ENCODE data around the gene FAR2. TPM values are rescaled to one million over a fixed set of nuclear protein-coding genes. Genes with fewer than 3 reads are reported as not detected.
"Not testable (repeated sequence)": the region's sequence is repeated elsewhere in the genome, so short reads cannot be mapped to it uniquely, and the experiment has no call there.

The FAR2 gene
- total and polyA plus RNA-seq, 4 donors = 0.81 to 7.6 (median 3.1) TPM

DNA sequence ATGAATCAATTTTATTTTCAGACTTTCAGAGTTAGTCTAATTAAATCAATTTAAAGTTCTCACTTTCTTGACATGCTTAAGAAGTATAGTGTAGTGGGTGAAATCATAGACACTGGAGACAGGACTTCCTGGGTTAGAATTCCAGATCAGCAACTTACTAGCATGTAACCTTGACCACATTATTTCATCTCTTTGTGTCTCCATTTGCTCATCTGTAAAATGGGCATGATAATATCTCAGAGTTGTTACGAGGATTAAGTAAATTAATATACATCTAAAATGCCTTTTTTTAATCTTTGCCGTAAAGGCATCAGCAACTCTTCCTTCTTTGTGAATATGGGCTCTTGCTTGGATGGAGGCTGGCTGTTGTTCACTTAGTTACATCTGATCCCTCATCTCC lies 233.2 kb downstream of the FAR2 start:
- Histone ChIP-seq H3K9me3 (ENCODE audit: control insufficient read depth in 4 of 4, low read length in 3 of 4) (no peaks in the 10 kb centered on the region), H3K27me3 (ENCODE audit: control insufficient read depth in 4 of 4, insufficient read depth in 4 of 4, low read length in 3 of 4) (no peaks in the 10 kb centered on the region), H3K4me3 (ENCODE audit: low read depth in 1 of 3, low read length in 3 of 3) (no peak overlapping the region), H3K4me1 (ENCODE audit: control insufficient read depth in 4 of 4, insufficient read depth in 4 of 4, low read length in 3 of 4) (peaks cover 0 to 12% (median 11%) of the 10 kb centered on the region in 4 donors), H3K36me3 (ENCODE audit: control insufficient read depth in 4 of 4, insufficient read depth in 3 of 4, low read depth in 1 of 4, low read length in 3 of 4) (peaks cover 0 to 3% (median 0%) of the 10 kb centered on the region in 4 donors), H3K27ac (ENCODE audit: low read depth in 1 of 2, low read length in 2 of 2) (no peak overlapping the region), H3K9ac (ENCODE audit: low read depth in 1 of 2, low read length in 2 of 2) (no peak overlapping the region)
- 96% methylated on average over 2 of the region's 2 CpGs for WGBS
- no peak for DNase-seq (ENCODE audit: low spot score)
- TF ChIP-seq, protein P1, sequence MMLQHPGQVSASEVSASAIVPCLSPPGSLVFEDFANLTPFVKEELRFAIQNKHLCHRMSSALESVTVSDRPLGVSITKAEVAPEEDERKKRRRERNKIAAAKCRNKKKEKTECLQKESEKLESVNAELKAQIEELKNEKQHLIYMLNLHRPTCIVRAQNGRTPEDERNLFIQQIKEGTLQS (IDR thresholded peaks at IDR 0.05) = no peak
- TF ChIP-seq JUND (IDR thresholded peaks at IDR 0.05) = no peak

DNA sequence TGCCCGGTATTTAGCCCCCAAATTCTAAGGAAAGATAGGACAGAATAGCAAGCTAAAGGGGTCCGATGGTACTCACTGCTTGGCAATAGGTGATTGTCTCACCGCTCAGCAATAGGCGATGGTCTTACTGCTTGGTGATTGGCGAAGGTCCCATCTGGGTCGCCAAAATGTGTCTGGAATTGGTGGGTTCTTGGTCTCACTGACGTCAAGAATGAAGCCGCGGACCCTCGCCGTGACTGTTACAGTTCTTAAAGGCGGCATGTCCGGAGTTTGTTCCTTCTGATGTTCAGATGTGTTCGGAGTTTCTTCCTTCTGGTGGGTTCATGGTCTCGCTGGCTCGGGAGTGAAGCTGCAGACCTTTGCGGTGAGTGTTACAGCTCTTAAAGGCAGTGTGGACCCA lies 236.1 kb downstream of the FAR2 start:
- not testable (repeated sequence) for H3K9me3 ChIP-seq (ENCODE audit: control insufficient read depth in 4 of 4, low read length in 3 of 4); H3K4me1 ChIP-seq (ENCODE audit: control insufficient read depth in 4 of 4, insufficient read depth in 4 of 4, low read length in 3 of 4); H3K9ac ChIP-seq (ENCODE audit: low read depth in 1 of 2, low read length in 2 of 2); H3K4me3 ChIP-seq (ENCODE audit: low read depth in 1 of 3, low read length in 3 of 3); H3K36me3 ChIP-seq (ENCODE audit: control insufficient read depth in 4 of 4, insufficient read depth in 3 of 4, low read depth in 1 of 4, low read length in 3 of 4); DNase-seq (ENCODE audit: low spot score); H3K27ac ChIP-seq (ENCODE audit: low read depth in 1 of 2, low read length in 2 of 2); H3K27me3 ChIP-seq (ENCODE audit: control insufficient read depth in 4 of 4, insufficient read depth in 4 of 4, low read length in 3 of 4)
- WGBS = 97% methylated on average over 17 of the region's 17 CpGs

Other genes with a start within 250 kb of the FAR2 start
- 10 to 100 TPM; 33.8 to 37.4 TPM for gene ERGIC2, start 231.9 kb downstream of the FAR2 start, total RNA-seq
- gene ERGIC2, start 231.9 kb downstream of the FAR2 start, polyA plus RNA-seq = 10 to 100 TPM; 44.1 to 56.2 TPM